GM23338 (cell line): ENCODE results near the gene SHANK1.
"Not testable (repeated sequence)": the region's sequence is repeated elsewhere in the genome, so short reads cannot be mapped to it uniquely, and the experiment has no call there.

Experiments
- CTCF ChIP-seq, 2 experiments: fragments of 200-600 bp in 1 of 2; sonication (generic) in 1 of 2; conservative IDR thresholded peaks; 2 replicates each; pipeline versions ENCODE4 v1.5.1 to v1.6.1; 2016 to 2017; ENCODE audit warnings: antibody characterized with exemption in 2 of 2, low read depth in 2 of 2, mild to moderate bottlenecking in 2 of 2, moderate library complexity in 1 of 2
- EZH2phosphoT487 ChIP-seq: fragments of 200-600 bp; sonication (generic); IDR thresholded peaks from one replicate; pipeline ENCODE4 v1.8.1; 2018; ENCODE audit warnings: antibody characterized with exemption; ENCODE audit not compliant: unreplicated experiment
- POLR2AphosphoS5 ChIP-seq: IDR thresholded peaks from 2 replicates; pipeline ENCODE4 v1.6.1; 2016; ENCODE audit warnings: antibody characterized with exemption, low read depth

- TF ChIP-seq CTCF (conservative IDR thresholded peaks at IDR 0.05; ENCODE audit: low read depth in 2 of 2); POLR2AphosphoS5; EZH2phosphoT487: not testable (repeated sequence)
Observed at GRCh38 chr19:50756244-50756643, 36.6 kb upstream of the SHANK1 start.
